GM12878 (cell line): ENCODE data around the gene RNLS. TPM values are rescaled to one million over a fixed set of nuclear protein-coding genes. Genes with fewer than 3 reads are reported as not detected.

Source experiments
- ATAC-seq: fragments of 200-7000 bp; cut with Tn5 transposase; 3 replicates; pipeline ENCODE4 v1.9.1; 2020; ENCODE audit warnings: mild to moderate bottlenecking, moderate library complexity
- BruUV-seq: library from RNA; stranded (reverse); fragments of 400-500 nt; replicated peaks from 2 replicates; lab custom pipeline; 2021; lab: Mats Ljungman, UMichigan
- CTCF ChIA-PET: fragments of 300-600 bp; sonication (Branson Sonifier 250); formaldehyde crosslinking; extraction: SDS; loops from one replicate; lab custom pipeline; 2021; ENCODE audit warnings: inconsistent platforms; lab: Yijun Ruan, JAX
- POLR2A ChIA-PET: fragments of 350-600 bp; formaldehyde crosslinking; extraction: SDS; loops from one replicate; lab custom pipeline; 2021; ENCODE audit warnings: inconsistent platforms; lab: Charles Lee
- RAD21 ChIA-PET: fragments of 300-600 bp; sonication (Branson Sonifier 250); formaldehyde crosslinking; loops from one replicate; lab custom pipeline; 2023; ENCODE audit warnings: antibody characterized with exemption; ENCODE audit not compliant: unreplicated experiment; lab: Charles Lee
- SMC1A ChIA-PET: fragments of 300-600 bp; sonication (Branson Sonifier 250); formaldehyde crosslinking; loops from one replicate; lab custom pipeline; 2023; ENCODE audit not compliant: unreplicated experiment, uncharacterized antibody; lab: Charles Lee
- DNase-seq: peaks from one replicate; pipeline ENCODE4 v3.0.0-alpha.2; 2011; ENCODE audit warnings: low read depth, low spot score
- FAIRE-seq: peaks from 3 replicates; lab custom pipeline; 2011; peaks lifted over from hg19 to GRCh38; lab: Jason Lieb, UNC
- H2AFZ ChIP-seq: 2 replicates; pipeline ENCODE4 v1.6.0; 2011; ENCODE audit warnings: low read depth, low read length, control low read depth; ENCODE audit not compliant: control insufficient read depth
- H3K27ac ChIP-seq: 2 replicates; pipeline ENCODE4 v1.5.1; 2011; ENCODE audit warnings: control low read depth; ENCODE audit not compliant: control insufficient read depth, insufficient read depth
- H3K27me3 ChIP-seq, 2 experiments: replicated peaks in 1 of 2; 2 replicates each; pipeline versions ENCODE4 v1.6.0 to v1.6.1; 2011; ENCODE audit warnings: low read length in 1 of 2; ENCODE audit not compliant: control insufficient read depth in 2 of 2, insufficient read depth in 2 of 2
- H3K36me3 ChIP-seq, 2 experiments: 2 replicates each; pipeline ENCODE4 v1.5.1; 2011; ENCODE audit warnings: low read length in 1 of 2; ENCODE audit not compliant: control insufficient read depth in 2 of 2, insufficient read depth in 2 of 2
- H3K4me1 ChIP-seq: 2 replicates; pipeline ENCODE4 v1.6.1; 2011; ENCODE audit warnings: mild to moderate bottlenecking, low read length, moderate library complexity, mixed read lengths; ENCODE audit not compliant: control insufficient read depth, insufficient read depth
- H3K4me2 ChIP-seq: 2 replicates; pipeline ENCODE4 v1.6.0; 2011; ENCODE audit warnings: control low read depth; ENCODE audit not compliant: control insufficient read depth, insufficient read depth
- H3K4me3 ChIP-seq: fragments of 200-600 bp; sonication (generic); 2 replicates; pipeline ENCODE4 v1.5.1; 2016
- H3K79me2 ChIP-seq: 2 replicates; pipeline ENCODE4 v1.6.0; 2011; ENCODE audit warnings: low read length; ENCODE audit not compliant: control insufficient read depth, insufficient read depth
- H3K9ac ChIP-seq: 2 replicates; pipeline ENCODE4 v1.8.0; 2011; ENCODE audit warnings: low read length, control low read depth, mixed read lengths; ENCODE audit not compliant: control insufficient read depth, insufficient read depth
- H3K9me3 ChIP-seq: replicated peaks from 3 replicates; pipeline ENCODE4 v1.5.1; 2011; ENCODE audit warnings: mild to moderate bottlenecking, low read length; ENCODE audit not compliant: control insufficient read depth, insufficient read depth
- H4K20me1 ChIP-seq: 2 replicates; pipeline ENCODE4 v1.6.0; 2011; ENCODE audit not compliant: control insufficient read depth, insufficient read depth
- ATF3 ChIP-seq: IDR thresholded peaks from 2 replicates; pipeline ENCODE4 v1.6.1; 2011; ENCODE audit warnings: low read depth, mild to moderate bottlenecking, low read length, moderate library complexity, borderline replicate concordance; ENCODE audit errors: extremely low read depth
- BACH1 ChIP-seq: fragments of 450-650 bp; IDR thresholded peaks from 2 replicates; pipeline ENCODE4 v1.6.1; 2017; ENCODE audit warnings: mild to moderate bottlenecking, borderline replicate concordance
- BMI1 ChIP-seq: fragments of 450-650 bp; IDR thresholded peaks from 2 replicates; pipeline ENCODE4 v1.6.1; 2016; ENCODE audit warnings: mild to moderate bottlenecking, moderate library complexity, borderline replicate concordance
- MTA2 ChIP-seq: fragments of 450-650 bp; IDR thresholded peaks from 2 replicates; pipeline ENCODE4 v1.6.1; 2016; ENCODE audit warnings: low read depth, mild to moderate bottlenecking, moderate library complexity
- POLR2A ChIP-seq: IDR thresholded peaks from 2 replicates; pipeline ENCODE4 v1.6.1; 2011; ENCODE audit warnings: low read depth, mild to moderate bottlenecking, low read length
- RAD51 ChIP-seq: fragments of 450-650 bp; IDR thresholded peaks from 2 replicates; pipeline ENCODE4 v1.6.1; 2016; ENCODE audit warnings: moderate library complexity, mild to moderate bottlenecking, inconsistent platforms
- RUNX3 ChIP-seq: IDR thresholded peaks from 2 replicates; pipeline ENCODE4 v1.6.1; 2012; ENCODE audit warnings: low read length, inconsistent platforms
- SP1 ChIP-seq: IDR thresholded peaks from one replicate; pipeline ENCODE4 v1.6.1; 2011; ENCODE audit warnings: low read depth, low read length
- TBL1XR1 ChIP-seq: IDR thresholded peaks from 2 replicates; pipeline ENCODE4 v1.6.1; 2012; ENCODE audit warnings: low read depth, low read length, improper control_type of control experiment
- WRNIP1 ChIP-seq: IDR thresholded peaks from 2 replicates; pipeline ENCODE4 v1.6.1; 2011; ENCODE audit warnings: low read depth, low read length, improper control_type of control experiment, borderline replicate concordance
- WGBS: methylation state at CpG from one replicate; pipeline ENCODE4 v1.1.6; 2016; ENCODE audit warnings: low lambda C conversion rate; ENCODE audit not compliant: insufficient replicate concordance, insufficient coverage; ENCODE audit errors: missing lambda C conversion rate; 5-methylcytosine and 5-hydroxymethylcytosine counted together
- in situ Hi-C: fragments of 300-500 bp; cut with MboI; formaldehyde crosslinking; loops from 9 replicates; pipeline ENCODE4 v1.14.3; 2018; ENCODE audit warnings: mixed read lengths
- intact Hi-C: fragments of 100-400 bp; cut with micrococcal nuclease; formaldehyde crosslinking; loops from one replicate; pipeline ENCODE4 v1.14.2; 2022; ENCODE audit not compliant: unreplicated experiment
- polyA plus RNA-seq, 11 experiments: library from polyadenylated mRNA; depleted of rRNA in 4 of 11; unstranded in 6 of 11; stranded (reverse) in 5 of 11; fragments of >200 nt; fragmentation: Nextera tagmentation in 4 of 11; fragmentation: Illumina TruSeq in 1 of 11; extraction: Ambion mirVana in 4 of 11; extraction: Trizol in 1 of 11; gene quantifications; 1 replicate in 1 of 11; 2 replicates in 10 of 11; pipeline versions ENCODE4 v1.2.1 to v1.2.3, GENCODE V29; 2011 to 2016; ENCODE audit warnings: inconsistent platforms in 2 of 11, missing spikeins in 2 of 11, low read depth in 1 of 11
- total RNA-seq, 4 experiments: library from RNA; depleted of rRNA in 3 of 4; stranded (reverse); fragments of >200 nt in 3 of 4; fragmentation: Illumina TruSeq in 1 of 4; extraction: Trizol in 1 of 4; gene quantifications; 2 replicates each; pipeline versions ENCODE4 v1.2.1 to v1.2.3, GENCODE V29; 2013 to 2021
- TF ChIP-seq, protein P1 (sequence below): fragments of 450-650 bp; IDR thresholded peaks from 2 replicates; pipeline ENCODE4 v1.6.1; 2017; ENCODE audit warnings: mild to moderate bottlenecking, moderate library complexity

Gene RNLS
- total and polyA plus RNA-seq, 10 of the 15 experiments (the other 5 are each of a cell fraction or from before 2014, with no cell fraction given): 3.4 to 6.7 (median 4.6) TPM

- RAD21 ChIA-PET: no interaction called here
- 66% methylated on average over 9 of the region's 9 CpGs for WGBS
- DNase-seq (no peak), ATAC-seq (peak; percentile 38; the same call in 1 of the 3 replicates), FAIRE-seq (no peak)
- no peaks in the 10 kb centered on the region for H4K20me1 ChIP-seq
- SMC1A ChIA-PET: interaction anchor here (0.6 to 1.2 kb wide), 8 partner anchors 11 to 172 kb away, joined by 3 to 5 read pairs (median 3); no protein-coding TSS in a partner anchor
- H3K4me3 ChIP-seq: no peak overlapping the region
- no peaks in the 10 kb centered on the region; the same call in 2 of the 3 replicates for H3K9me3 ChIP-seq
- H3K27ac ChIP-seq: no peak overlapping the region
- no TSS peak for BruUV-seq
- H2AFZ ChIP-seq: no peak overlapping the region
- in situ Hi-C loops (no loop called here), intact Hi-C loops (no loop called here)
- CTCF ChIA-PET: no interaction called here
- no peaks in the 10 kb centered on the region for H3K27me3 ChIP-seq
- peak; percentile 67; the same call in 1 of the 2 replicates for TF ChIP-seq RAD51
- peak; percentile 54 for TF ChIP-seq RUNX3
- TF ChIP-seq BACH1: no peak
- TF ChIP-seq WRNIP1: no peak
- H3K9ac ChIP-seq: no peak overlapping the region
- no peaks in the 10 kb centered on the region for H3K79me2 ChIP-seq
- POLR2A ChIA-PET: no interaction called here
- H3K36me3 ChIP-seq: no peaks in the 10 kb centered on the region
- no peak overlapping the region for H3K4me2 ChIP-seq
- no peaks in the 10 kb centered on the region for H3K4me1 ChIP-seq
Observed at GRCh38 chr10:88244781-88245625, 338.1 kb downstream of the RNLS start.

GRCh38 chr10:88243836-88244730, 339.0 kb downstream of the RNLS start:
- in situ Hi-C loops: no loop called here
- Histone ChIP-seq H3K4me3 (no peak overlapping the region), H3K27me3 (no peaks in the 10 kb centered on the region), H3K36me3 (no peaks in the 10 kb centered on the region), H3K9me3 (no peaks in the 10 kb centered on the region; the same call in 2 of the 3 replicates), H3K9ac (no peak overlapping the region), H4K20me1 (no peaks in the 10 kb centered on the region), H3K27ac (no peak overlapping the region), H3K79me2 (no peaks in the 10 kb centered on the region), H2AFZ (no peak overlapping the region), H3K4me2 (no peak overlapping the region), H3K4me1 (no peaks in the 10 kb centered on the region)
- intact Hi-C loops: no loop called here
- 69% methylated on average over 12 of the region's 12 CpGs for WGBS
- ChIA-PET SMC1A (interaction anchor here (0.7 to 1.2 kb wide), 7 partner anchors 12 to 173 kb away, joined by 3 to 5 read pairs (median 3); no protein-coding TSS in a partner anchor), RAD21 (no interaction called here), POLR2A (no interaction called here), CTCF (no interaction called here)
- DNase-seq (no peak), ATAC-seq (no peak), FAIRE-seq (no peak)
- no TSS peak for BruUV-seq
- TF ChIP-seq SP1 (no peak), BMI1 (no peak), POLR2A (no peak), MTA2 (no peak), TBL1XR1 (no peak), ATF3 (no peak)
- TF ChIP-seq, protein P1, sequence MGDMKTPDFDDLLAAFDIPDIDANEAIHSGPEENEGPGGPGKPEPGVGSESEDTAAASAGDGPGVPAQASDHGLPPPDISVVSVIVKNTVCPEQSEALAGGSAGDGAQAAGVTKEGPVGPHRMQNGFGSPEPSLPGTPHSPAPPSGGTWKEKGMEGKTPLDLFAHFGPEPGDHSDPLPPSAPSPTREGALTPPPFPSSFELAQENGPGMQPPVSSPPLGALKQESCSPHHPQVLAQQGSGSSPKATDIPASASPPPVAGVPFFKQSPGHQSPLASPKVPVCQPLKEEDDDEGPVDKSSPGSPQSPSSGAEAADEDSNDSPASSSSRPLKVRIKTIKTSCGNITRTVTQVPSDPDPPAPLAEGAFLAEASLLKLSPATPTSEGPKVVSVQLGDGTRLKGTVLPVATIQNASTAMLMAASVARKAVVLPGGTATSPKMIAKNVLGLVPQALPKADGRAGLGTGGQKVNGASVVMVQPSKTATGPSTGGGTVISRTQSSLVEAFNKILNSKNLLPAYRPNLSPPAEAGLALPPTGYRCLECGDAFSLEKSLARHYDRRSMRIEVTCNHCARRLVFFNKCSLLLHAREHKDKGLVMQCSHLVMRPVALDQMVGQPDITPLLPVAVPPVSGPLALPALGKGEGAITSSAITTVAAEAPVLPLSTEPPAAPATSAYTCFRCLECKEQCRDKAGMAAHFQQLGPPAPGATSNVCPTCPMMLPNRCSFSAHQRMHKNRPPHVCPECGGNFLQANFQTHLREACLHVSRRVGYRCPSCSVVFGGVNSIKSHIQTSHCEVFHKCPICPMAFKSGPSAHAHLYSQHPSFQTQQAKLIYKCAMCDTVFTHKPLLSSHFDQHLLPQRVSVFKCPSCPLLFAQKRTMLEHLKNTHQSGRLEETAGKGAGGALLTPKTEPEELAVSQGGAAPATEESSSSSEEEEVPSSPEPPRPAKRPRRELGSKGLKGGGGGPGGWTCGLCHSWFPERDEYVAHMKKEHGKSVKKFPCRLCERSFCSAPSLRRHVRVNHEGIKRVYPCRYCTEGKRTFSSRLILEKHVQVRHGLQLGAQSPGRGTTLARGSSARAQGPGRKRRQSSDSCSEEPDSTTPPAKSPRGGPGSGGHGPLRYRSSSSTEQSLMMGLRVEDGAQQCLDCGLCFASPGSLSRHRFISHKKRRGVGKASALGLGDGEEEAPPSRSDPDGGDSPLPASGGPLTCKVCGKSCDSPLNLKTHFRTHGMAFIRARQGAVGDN: no peak
